Lower lobe of right lung (tissue), 2 donors: ENCODE data around the gene NTSR1. TPM values are rescaled to one million over a fixed set of nuclear protein-coding genes. Genes with fewer than 3 reads are reported as not detected.

ENCODE experiments used
- ATAC-seq, 2 donors: fragments of 200-7000 bp; cut with Tn5 transposase; one replicate each; pipeline ENCODE4 v1.9.1; 2020 to 2022; ENCODE audit warnings: mild to moderate bottlenecking in 2 of 2, moderate library complexity in 2 of 2
- DNase-seq: peaks from one replicate; pipeline ENCODE4 v3.0.0-alpha.2; 2020
- H3K27ac ChIP-seq: fragments of 200-600 bp; one replicate; pipeline ENCODE4 v1.8.0; 2022
- H3K27me3 ChIP-seq: fragments of 200-600 bp; one replicate; pipeline ENCODE4 v1.8.0; 2022; ENCODE audit warnings: low read depth
- H3K36me3 ChIP-seq: fragments of 200-600 bp; one replicate; pipeline ENCODE4 v1.8.0; 2022; ENCODE audit warnings: mild to moderate bottlenecking
- H3K4me1 ChIP-seq: fragments of 200-600 bp; one replicate; pipeline ENCODE4 v1.8.0; 2022
- H3K4me3 ChIP-seq: fragments of 200-600 bp; one replicate; pipeline ENCODE4 v1.8.0; 2022; ENCODE audit warnings: mild to moderate bottlenecking
- H3K9me3 ChIP-seq: fragments of 200-600 bp; one replicate; pipeline ENCODE4 v1.8.0; 2022
- intact Hi-C: fragments of 100-400 bp; cut with DNase I; formaldehyde crosslinking; loops from one replicate; pipeline ENCODE4 v1.11.0; 2022
- total RNA-seq: library from RNA; stranded (reverse); fragmentation: NEBNext Ultra II Directional; extraction: Animal tissue kit (Norgen Biotek cat#: 25700); gene quantifications from one replicate; pipeline ENCODE4 v1.2.1, GENCODE V29; 2021
- TF ChIP-seq, protein P1 (sequence below): fragments of 200-600 bp; IDR thresholded peaks from one replicate; pipeline ENCODE4 v1.8.0; 2022; ENCODE audit warnings: antibody characterized with exemption, mild to moderate bottlenecking
- donor health status: DM: no; HTN: yes; CAD: no; lungs with severe emphysema.

Gene NTSR1
- total RNA-seq, 1 donor from 2014 or later = not detected

- intact Hi-C loops = no loop called here
- Histone ChIP-seq H3K4me3 (no peak overlapping the region), H3K27ac (no peak overlapping the region), H3K9me3 (no peaks in the 10 kb centered on the region), H3K4me1 (peaks cover 4% of the 10 kb centered on the region), H3K36me3 (no peaks in the 10 kb centered on the region), H3K27me3 (no peaks in the 10 kb centered on the region)
- DNase-seq (no peak), ATAC-seq (no peak)
- TF ChIP-seq, protein P1, sequence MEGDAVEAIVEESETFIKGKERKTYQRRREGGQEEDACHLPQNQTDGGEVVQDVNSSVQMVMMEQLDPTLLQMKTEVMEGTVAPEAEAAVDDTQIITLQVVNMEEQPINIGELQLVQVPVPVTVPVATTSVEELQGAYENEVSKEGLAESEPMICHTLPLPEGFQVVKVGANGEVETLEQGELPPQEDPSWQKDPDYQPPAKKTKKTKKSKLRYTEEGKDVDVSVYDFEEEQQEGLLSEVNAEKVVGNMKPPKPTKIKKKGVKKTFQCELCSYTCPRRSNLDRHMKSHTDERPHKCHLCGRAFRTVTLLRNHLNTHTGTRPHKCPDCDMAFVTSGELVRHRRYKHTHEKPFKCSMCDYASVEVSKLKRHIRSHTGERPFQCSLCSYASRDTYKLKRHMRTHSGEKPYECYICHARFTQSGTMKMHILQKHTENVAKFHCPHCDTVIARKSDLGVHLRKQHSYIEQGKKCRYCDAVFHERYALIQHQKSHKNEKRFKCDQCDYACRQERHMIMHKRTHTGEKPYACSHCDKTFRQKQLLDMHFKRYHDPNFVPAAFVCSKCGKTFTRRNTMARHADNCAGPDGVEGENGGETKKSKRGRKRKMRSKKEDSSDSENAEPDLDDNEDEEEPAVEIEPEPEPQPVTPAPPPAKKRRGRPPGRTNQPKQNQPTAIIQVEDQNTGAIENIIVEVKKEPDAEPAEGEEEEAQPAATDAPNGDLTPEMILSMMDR = no peak
These were observed 70.2 kb downstream of the NTSR1 start for GRCh38 chr20:62778601-62779416.

DNA sequence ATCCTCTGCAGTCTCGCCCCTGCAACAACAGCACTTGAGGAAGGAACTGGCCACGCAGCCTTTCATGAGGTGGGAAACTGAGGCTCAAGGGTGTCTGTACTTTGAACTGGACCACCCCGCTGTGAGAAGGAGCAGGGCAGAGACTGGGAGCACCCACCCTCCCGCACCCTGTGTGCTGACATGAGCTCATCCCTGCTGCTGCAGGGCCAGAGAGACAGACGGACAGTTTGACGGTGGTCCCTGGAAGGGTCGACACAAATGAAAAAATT, 70.7 kb downstream of the NTSR1 start:
- intact Hi-C loops = no loop called here
- Histone ChIP-seq H3K36me3 (no peaks in the 10 kb centered on the region), H3K4me1 (peaks cover 4% of the 10 kb centered on the region), H3K27ac (no peak overlapping the region), H3K27me3 (no peaks in the 10 kb centered on the region), H3K9me3 (no peaks in the 10 kb centered on the region), H3K4me3 (no peak overlapping the region)
- ATAC-seq = no peak
- no peak for DNase-seq
- TF ChIP-seq, protein P1 = no peak

DNA sequence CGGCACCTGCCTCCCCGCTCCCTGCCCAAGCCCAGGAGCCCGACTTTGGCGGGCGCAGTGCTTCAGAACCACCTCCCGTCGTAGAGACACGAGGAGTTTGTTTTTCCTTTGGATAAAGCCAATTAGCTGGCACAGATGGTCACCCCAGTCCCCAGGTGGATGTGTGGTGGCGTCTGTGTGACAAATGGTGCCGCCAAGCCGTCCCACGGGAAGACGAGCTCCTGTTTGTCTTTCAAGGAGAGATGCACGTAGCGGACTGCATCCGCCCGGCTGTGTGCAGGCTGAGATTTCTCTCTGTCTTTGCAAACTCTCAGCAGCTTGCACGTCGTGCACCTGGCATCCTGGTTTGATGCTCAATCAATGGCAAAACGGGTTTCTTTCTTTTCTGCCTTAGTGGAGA, 71.6 kb downstream of the NTSR1 start:
- Histone ChIP-seq H3K4me3 (no peak overlapping the region), H3K9me3 (no peaks in the 10 kb centered on the region), H3K36me3 (no peaks in the 10 kb centered on the region), H3K27ac (no peak overlapping the region), H3K27me3 (no peaks in the 10 kb centered on the region), H3K4me1 (peaks cover 4% of the 10 kb centered on the region)
- no peak for ATAC-seq
- intact Hi-C loops = no loop called here
- DNase-seq = no peak
- TF ChIP-seq, protein P1 = no peak

DNA sequence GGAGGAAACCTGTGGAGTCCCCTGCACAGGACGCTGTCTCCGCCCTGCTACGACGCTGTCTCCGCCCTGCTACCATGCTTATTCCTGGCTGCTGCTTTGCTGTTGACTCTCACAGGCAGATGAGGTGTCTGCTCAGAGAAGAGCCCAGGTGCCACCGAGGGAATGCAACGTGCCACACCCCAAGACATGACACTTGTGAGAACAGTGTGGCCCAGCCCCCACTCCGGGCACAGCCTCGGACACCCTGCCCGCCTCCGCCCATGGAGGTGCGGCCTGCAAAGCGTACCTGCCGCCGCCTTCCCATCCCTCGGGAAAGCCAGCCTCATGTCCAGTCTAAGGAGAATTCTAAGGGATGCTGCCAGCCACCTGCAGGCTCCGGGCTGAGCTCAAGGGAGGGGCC, 72.1 kb downstream of the NTSR1 start:
- no peaks in the 10 kb centered on the region for H3K9me3 ChIP-seq
- no peak overlapping the region for H3K27ac ChIP-seq
- H3K4me1 ChIP-seq = peaks cover 4% of the 10 kb centered on the region
- intact Hi-C loops = no loop called here
- ATAC-seq (no peak), DNase-seq (no peak)
- TF ChIP-seq, protein P1 = no peak
- H3K36me3 ChIP-seq = no peaks in the 10 kb centered on the region
- H3K4me3 ChIP-seq = no peak overlapping the region
- peaks cover 4% of the 10 kb centered on the region for H3K27me3 ChIP-seq

DNA sequence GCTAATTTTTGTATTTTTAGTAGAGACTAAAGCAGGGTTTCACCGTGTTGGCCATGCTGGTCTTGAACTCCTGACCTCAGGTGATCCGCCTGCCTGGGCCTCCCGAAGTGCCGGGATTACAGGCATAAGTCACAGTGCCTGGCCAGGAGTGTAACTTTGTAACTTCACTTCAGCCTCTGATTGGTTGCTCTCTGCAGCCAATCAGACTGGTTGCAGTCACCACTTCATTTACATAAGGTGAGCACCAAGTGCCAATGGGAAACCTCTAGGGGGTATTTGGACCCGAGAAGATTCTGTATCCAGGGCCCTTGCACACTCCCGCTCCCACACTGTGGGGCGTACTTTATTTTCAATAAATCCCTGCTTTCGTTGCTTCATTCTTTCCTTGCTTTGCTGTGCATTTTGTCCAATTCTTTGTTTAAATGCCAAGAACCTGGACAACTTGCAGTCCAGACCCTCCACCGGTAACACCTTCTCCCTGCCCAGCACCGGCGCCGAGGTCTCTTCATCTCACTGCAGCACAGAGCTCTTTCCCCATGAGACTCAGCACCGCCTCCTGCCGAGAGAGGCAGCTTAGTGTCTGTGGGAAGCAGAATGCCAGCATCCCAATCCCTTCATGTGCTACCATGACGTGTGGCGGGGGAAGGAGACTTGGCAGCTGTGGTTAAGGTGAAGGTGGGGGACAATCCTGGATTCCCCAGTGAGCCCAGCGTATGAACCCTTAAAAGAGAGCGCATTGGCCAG, 73.7 kb downstream of the NTSR1 start:
- ATAC-seq = no peak
- Histone ChIP-seq H3K4me1 (no peaks in the 10 kb centered on the region), H3K9me3 (no peaks in the 10 kb centered on the region), H3K4me3 (no peak overlapping the region), H3K27ac (no peak overlapping the region), H3K36me3 (no peaks in the 10 kb centered on the region), H3K27me3 (peaks cover 11% of the 10 kb centered on the region)
- intact Hi-C loops = no loop called here
- DNase-seq = no peak
- TF ChIP-seq, protein P1 = no peak
